ENCODE results near the gene SHISA7.
"Not testable (repeated sequence)": the region's sequence is repeated elsewhere in the genome, so short reads cannot be mapped to it uniquely, and the experiment has no call there.

The SHISA7 gene

DNA sequence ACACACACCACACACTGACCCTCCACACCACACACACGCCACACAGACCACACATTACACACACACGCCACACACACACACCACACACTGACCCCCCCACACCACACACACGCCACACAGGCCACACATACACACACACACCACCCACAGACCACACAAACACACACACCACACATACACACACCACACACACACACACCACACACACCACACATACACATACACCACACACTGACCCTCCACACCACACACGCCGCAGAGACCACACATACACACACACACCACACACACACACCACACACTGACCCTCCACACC, 5.0 kb upstream of the SHISA7 start:
- H3K36me3 ChIP-seq (ENCODE audit: insufficient read depth, low read length); H3K4me2 ChIP-seq (ENCODE audit: low read length): not testable (repeated sequence)

GRCh38 chr19:55447421-55448174, 4.5 kb upstream of the SHISA7 start:
- Histone ChIP-seq H3K4me2 (ENCODE audit: low read length) (no peak overlapping the region), H3K4me1 (ENCODE audit: control insufficient read depth, insufficient read depth, low read length) (no peaks in the 10 kb centered on the region), H3K36me3 (ENCODE audit: insufficient read depth, low read length) (no peaks in the 10 kb centered on the region), H3K27me3 (ENCODE audit: control insufficient read depth, insufficient read depth, low read length) (peaks cover 72% of the 10 kb centered on the region), H3K4me3 (ENCODE audit: low read length) (no peak overlapping the region), H3K9ac (ENCODE audit: low read depth, low read length) (no peak overlapping the region), H3K9me3 (replicated peaks; ENCODE audit: low read length) (no peaks in the 10 kb centered on the region)

More for the DNA sequence above, 5.0 kb upstream of the SHISA7 start:
- not testable (repeated sequence) for H3K9me3 ChIP-seq (replicated peaks; ENCODE audit: low read length); H3K4me3 ChIP-seq (ENCODE audit: low read length); H3K4me1 ChIP-seq (ENCODE audit: control insufficient read depth, insufficient read depth, low read length); H3K9ac ChIP-seq (ENCODE audit: low read depth, low read length)
- peaks cover 68% of the 10 kb centered on the region for H3K27me3 ChIP-seq (ENCODE audit: control insufficient read depth, insufficient read depth, low read length)

DNA sequence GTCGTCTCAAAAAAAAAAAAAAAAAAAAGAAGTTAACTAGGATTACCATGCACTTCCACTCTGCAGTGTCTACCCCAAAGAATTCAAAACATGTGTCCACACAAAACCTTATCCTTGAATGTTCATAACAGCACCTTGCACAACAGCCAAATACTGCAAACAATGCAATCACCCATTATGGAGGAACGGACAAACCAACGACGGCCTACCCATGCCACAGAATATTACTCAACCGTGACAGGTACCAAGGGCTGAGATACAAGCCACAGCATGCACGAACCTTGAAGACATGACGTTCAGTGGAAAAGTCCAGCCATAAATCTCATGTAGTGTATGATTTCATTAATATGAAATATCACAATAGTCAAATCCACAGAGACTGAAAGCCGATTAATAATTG, 3.0 kb upstream of the SHISA7 start:
- no peak overlapping the region for H3K9ac ChIP-seq (ENCODE audit: low read depth, low read length)
- H3K9me3 ChIP-seq (replicated peaks; ENCODE audit: low read length), result no peaks in the 10 kb centered on the region
- H3K4me1 ChIP-seq (ENCODE audit: control insufficient read depth, insufficient read depth, low read length), result no peaks in the 10 kb centered on the region
- no peak overlapping the region for H3K4me3 ChIP-seq (ENCODE audit: low read length)
- H3K36me3 ChIP-seq (ENCODE audit: insufficient read depth, low read length), result no peaks in the 10 kb centered on the region
- H3K4me2 ChIP-seq (ENCODE audit: low read length), result no peak overlapping the region
- peaks cover 72% of the 10 kb centered on the region for H3K27me3 ChIP-seq (ENCODE audit: control insufficient read depth, insufficient read depth, low read length)

GRCh38 chr19:55444646-55445045, 1.5 kb upstream of the SHISA7 start:
- Histone ChIP-seq H3K27me3 (ENCODE audit: control insufficient read depth, insufficient read depth, low read length) (peaks cover 74% of the 10 kb centered on the region), H3K4me3 (ENCODE audit: low read length) (no peak overlapping the region), H3K4me1 (ENCODE audit: control insufficient read depth, insufficient read depth, low read length) (peaks cover 3% of the 10 kb centered on the region), H3K4me2 (ENCODE audit: low read length) (no peak overlapping the region), H3K9me3 (replicated peaks; ENCODE audit: low read length) (no peaks in the 10 kb centered on the region), H3K9ac (ENCODE audit: low read depth, low read length) (no peak overlapping the region), H3K36me3 (ENCODE audit: insufficient read depth, low read length) (no peaks in the 10 kb centered on the region)

DNA sequence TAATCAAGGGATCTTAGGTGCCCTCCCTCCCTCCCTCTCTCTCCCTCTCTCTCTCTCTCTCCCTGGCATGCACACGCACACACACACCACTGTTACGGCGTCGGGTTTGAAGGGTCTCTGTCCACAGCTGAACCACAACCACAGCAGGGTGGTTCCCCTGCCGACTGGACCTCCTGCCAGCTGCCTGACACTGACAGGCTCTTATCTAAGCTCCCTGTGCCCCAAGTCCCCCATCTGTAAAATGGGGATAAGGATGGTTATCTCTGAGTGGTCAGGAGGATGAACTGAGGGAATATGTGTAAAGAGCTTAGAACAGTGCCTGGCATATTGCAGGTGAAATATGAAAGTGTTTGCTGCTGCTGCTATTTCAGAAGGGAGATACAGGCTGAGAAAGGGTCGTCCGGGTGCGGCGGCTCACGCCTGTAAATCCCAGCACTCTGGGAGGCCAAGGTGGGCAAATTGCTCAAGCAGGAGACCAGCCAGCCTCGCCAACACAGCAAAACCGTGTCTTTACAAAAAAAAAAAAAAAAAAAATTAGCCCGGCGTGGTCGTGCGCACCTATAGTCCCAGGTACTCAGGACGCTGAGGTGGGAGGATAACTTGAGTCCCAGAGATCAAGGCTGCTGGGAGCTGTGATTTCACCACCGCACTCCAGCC, 852 bp upstream of the SHISA7 start:
- Histone ChIP-seq H3K9me3 (replicated peaks; ENCODE audit: low read length) (no peaks in the 10 kb centered on the region), H3K27me3 (ENCODE audit: control insufficient read depth, insufficient read depth, low read length) (peaks cover 75% of the 10 kb centered on the region), H3K4me2 (ENCODE audit: low read length) (no peak overlapping the region), H3K4me1 (ENCODE audit: control insufficient read depth, insufficient read depth, low read length) (peaks cover 3% of the 10 kb centered on the region), H3K9ac (ENCODE audit: low read depth, low read length) (no peak overlapping the region), H3K4me3 (ENCODE audit: low read length) (no peak overlapping the region), H3K36me3 (ENCODE audit: insufficient read depth, low read length) (no peaks in the 10 kb centered on the region)

DNA sequence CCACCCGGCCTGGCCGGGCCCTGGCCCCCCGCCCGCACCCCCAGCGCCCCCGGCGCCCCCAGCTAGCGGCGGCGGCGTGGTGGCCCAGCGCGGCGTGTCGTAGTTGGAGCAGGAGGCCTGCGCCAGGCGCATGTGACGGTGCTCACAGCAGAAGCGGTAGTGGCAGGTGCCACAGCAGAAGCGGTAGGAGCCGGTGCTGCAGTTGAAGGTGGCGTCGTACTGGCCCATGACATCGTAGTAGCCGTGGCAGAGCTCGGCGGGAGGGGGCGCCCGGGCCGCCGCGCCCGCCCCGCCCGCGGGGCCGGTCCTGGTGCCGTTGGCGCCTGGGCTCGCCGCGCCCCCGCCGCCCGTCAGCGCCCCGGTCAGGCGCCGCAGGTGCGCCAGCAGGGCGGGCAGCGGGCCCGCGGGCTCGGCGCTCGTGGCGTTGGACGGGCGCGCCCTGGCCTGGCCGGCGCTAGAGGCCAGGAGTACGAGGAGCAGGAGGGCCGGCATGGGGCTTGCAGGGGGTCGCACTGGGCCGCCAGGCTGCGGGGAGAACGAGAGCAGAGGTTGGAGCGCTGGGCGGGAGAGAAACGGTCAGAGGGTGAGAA, 633 bp downstream of the SHISA7 start:
- H3K9me3 ChIP-seq (replicated peaks; ENCODE audit: low read length), result no peaks in the 10 kb centered on the region
- H3K27me3 ChIP-seq (ENCODE audit: control insufficient read depth, insufficient read depth, low read length), result peaks cover 72% of the 10 kb centered on the region
- peaks cover 3% of the 10 kb centered on the region for H3K4me1 ChIP-seq (ENCODE audit: control insufficient read depth, insufficient read depth, low read length)
- H3K4me3 ChIP-seq (ENCODE audit: low read length), result no peak overlapping the region
- H3K9ac ChIP-seq (ENCODE audit: low read depth, low read length), result no peak overlapping the region
- H3K4me2 ChIP-seq (ENCODE audit: low read length), result no peak overlapping the region
- H3K36me3 ChIP-seq (ENCODE audit: insufficient read depth, low read length), result no peaks in the 10 kb centered on the region

GRCh38 chr19:55441692-55442321, 1.3 kb downstream of the SHISA7 start:
- Histone ChIP-seq H3K4me1 (ENCODE audit: control insufficient read depth, insufficient read depth, low read length) (peaks cover 3% of the 10 kb centered on the region), H3K4me2 (ENCODE audit: low read length) (no peak overlapping the region), H3K9me3 (replicated peaks; ENCODE audit: low read length) (no peaks in the 10 kb centered on the region), H3K27me3 (ENCODE audit: control insufficient read depth, insufficient read depth, low read length) (peaks cover 67% of the 10 kb centered on the region), H3K9ac (ENCODE audit: low read depth, low read length) (no peak overlapping the region), H3K36me3 (ENCODE audit: insufficient read depth, low read length) (no peaks in the 10 kb centered on the region), H3K4me3 (ENCODE audit: low read length) (no peak overlapping the region)

- Histone ChIP-seq H3K9me3 (replicated peaks; ENCODE audit: low read length) (no peaks in the 10 kb centered on the region), H3K4me1 (ENCODE audit: control insufficient read depth, insufficient read depth, low read length) (peaks cover 3% of the 10 kb centered on the region), H3K4me2 (ENCODE audit: low read length) (no peak overlapping the region), H3K4me3 (ENCODE audit: low read length) (no peak overlapping the region), H3K9ac (ENCODE audit: low read depth, low read length) (no peak overlapping the region), H3K36me3 (ENCODE audit: insufficient read depth, low read length) (no peaks in the 10 kb centered on the region), H3K27me3 (ENCODE audit: control insufficient read depth, insufficient read depth, low read length) (peaks cover 64% of the 10 kb centered on the region)
Measured at GRCh38 chr19:55441319-55441691, 1.8 kb downstream of the SHISA7 start.

- Histone ChIP-seq H3K4me2 (ENCODE audit: low read length) (peak overlapping the region; percentile 41), H3K27me3 (ENCODE audit: control insufficient read depth, insufficient read depth, low read length) (peaks cover 60% of the 10 kb centered on the region), H3K4me3 (ENCODE audit: low read length) (no peak overlapping the region)
Measured at GRCh38 chr19:55440411-55441105, 2.5 kb downstream of the SHISA7 start.

DNA sequence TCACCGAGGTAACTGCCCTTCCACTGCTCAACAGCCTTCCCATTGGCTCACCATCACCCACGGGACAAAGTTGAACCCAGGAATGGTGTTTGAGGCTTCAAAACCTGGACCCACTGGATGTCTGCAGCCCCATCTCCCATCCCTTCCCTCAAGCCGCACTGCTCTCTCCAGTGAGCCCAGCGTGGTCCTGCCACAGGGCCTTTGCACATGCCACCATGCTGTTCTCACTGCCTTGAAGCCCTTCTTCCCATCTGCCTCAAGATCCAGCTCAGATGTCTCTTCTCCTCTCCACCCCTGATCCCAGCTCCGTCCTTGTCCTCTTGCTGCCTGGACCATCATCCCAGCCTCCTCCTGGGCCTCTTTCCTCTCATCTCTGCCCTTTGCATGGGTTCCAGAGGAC, 4.0 kb downstream of the SHISA7 start:
- no peaks in the 10 kb centered on the region for H3K36me3 ChIP-seq (ENCODE audit: insufficient read depth, low read length)
- H3K27me3 ChIP-seq (ENCODE audit: control insufficient read depth, insufficient read depth, low read length), result peaks cover 47% of the 10 kb centered on the region
- H3K4me3 ChIP-seq (ENCODE audit: low read length), result no peak overlapping the region
- H3K9me3 ChIP-seq (replicated peaks; ENCODE audit: low read length), result no peaks in the 10 kb centered on the region
- no peak overlapping the region for H3K4me2 ChIP-seq (ENCODE audit: low read length)
- no peak overlapping the region for H3K9ac ChIP-seq (ENCODE audit: low read depth, low read length)
- H3K4me1 ChIP-seq (ENCODE audit: control insufficient read depth, insufficient read depth, low read length), result peaks cover 3% of the 10 kb centered on the region

More at GRCh38 chr19:55440411-55441105, 2.5 kb downstream of the SHISA7 start:
- no peak overlapping the region for H3K9ac ChIP-seq (ENCODE audit: low read depth, low read length)
- no peaks in the 10 kb centered on the region for H3K36me3 ChIP-seq (ENCODE audit: insufficient read depth, low read length)
- no peaks in the 10 kb centered on the region for H3K9me3 ChIP-seq (replicated peaks; ENCODE audit: low read length)
- peaks cover 3% of the 10 kb centered on the region for H3K4me1 ChIP-seq (ENCODE audit: control insufficient read depth, insufficient read depth, low read length)

DNA sequence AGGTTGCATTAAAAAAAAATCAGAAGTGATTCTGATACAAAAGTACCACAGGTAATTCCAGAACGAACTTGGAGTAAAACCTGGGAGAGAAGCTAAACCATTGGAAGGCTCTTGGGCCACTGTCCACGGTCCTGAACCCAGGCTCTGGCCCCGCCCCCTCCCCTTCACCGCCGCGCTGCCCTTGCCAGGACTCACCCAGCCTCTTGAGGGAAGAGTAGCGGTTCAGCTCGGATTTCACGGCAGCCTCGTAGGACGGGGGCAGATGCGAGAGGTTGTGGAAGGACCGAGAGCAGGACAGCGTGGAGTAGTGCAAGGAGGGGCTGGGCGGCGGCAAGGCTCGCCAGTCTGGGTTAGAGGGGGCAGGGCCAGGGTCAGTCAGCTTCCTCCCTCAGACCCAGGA, 5.7 kb downstream of the SHISA7 start:
- Histone ChIP-seq H3K36me3 (ENCODE audit: insufficient read depth, low read length) (no peaks in the 10 kb centered on the region), H3K4me2 (ENCODE audit: low read length) (no peak overlapping the region), H3K27me3 (ENCODE audit: control insufficient read depth, insufficient read depth, low read length) (peaks cover 42% of the 10 kb centered on the region), H3K4me1 (ENCODE audit: control insufficient read depth, insufficient read depth, low read length) (peaks cover 3% of the 10 kb centered on the region), H3K4me3 (ENCODE audit: low read length) (no peak overlapping the region), H3K9ac (ENCODE audit: low read depth, low read length) (no peak overlapping the region), H3K9me3 (replicated peaks; ENCODE audit: low read length) (no peaks in the 10 kb centered on the region)

Measured in skeletal muscle satellite cell (primary cell).